Measurements from ENCODE around the gene TSKS. TPM values are rescaled to one million over a fixed set of nuclear protein-coding genes. Genes with fewer than 3 reads are reported as not detected.

The TSKS gene
- total and polyA plus RNA-seq, 7 donors = 0.36 to 1.2 (median 0.83) TPM; not detected in 4

DNA sequence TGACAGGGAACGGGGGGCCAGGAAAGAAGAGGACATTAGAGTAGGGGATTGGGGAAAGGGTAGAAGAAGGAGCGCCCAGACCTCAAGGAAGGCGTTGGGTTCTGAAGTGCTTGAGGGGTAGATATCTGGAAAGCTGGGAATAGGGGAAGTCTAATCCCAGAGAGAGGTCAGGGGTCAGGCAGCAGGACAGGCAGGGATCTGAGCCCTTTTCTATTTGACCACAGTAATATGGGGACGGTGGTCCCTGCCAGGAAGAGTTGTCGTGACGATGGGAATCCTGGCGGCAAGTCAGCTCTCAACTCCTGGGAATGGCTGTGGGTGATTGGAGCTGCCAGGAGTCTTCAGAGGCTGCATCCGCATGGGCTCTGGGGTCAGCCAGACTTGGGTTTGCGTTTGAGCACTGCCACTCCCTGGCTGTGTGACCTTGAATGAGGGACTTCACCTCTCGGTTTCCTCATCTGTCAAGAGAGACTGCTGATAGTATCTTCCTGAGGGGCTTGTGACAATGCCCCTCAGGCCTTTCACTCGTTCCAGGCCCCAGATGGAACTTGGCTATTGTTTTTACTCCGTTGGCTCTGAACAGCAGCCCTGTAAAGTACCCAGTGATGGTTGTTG is 5.0 kb upstream of the TSKS start:
- WGBS, 2 donors = 76% methylated on average over 12 of the region's 12 CpGs
- intact Hi-C loops (cut with DNase I) = loop anchor here (2.0 kb wide), 3 partner anchors 45 to 109 kb away; partner anchors contain the start of genes AKT1S1, CPT1C, FUZ and TBC1D17
- H3K36me3 ChIP-seq = no peaks in the 10 kb centered on the region

DNA sequence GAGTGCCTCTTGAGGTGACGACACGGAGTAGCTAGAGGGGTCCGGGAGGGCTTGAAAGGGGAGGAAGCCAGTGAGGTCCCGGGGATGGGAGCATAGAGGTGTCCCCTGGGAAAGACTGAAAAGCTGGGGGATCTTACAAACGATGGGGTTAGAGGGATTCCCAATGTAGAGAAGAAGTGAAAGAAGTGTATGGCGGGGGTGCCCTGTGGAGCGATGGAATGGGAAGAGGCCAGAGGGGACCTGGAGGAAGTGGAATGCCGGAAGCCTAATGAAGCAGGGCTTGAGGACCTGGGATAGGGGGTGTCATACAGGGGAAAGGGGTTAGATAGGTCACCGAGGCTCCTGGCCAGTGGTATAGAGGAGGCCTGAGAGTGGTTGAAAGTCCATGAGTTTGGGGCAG is 4.3 kb upstream of the TSKS start:
- DNase-seq = no peak
- H3K27me3 ChIP-seq = no peaks in the 10 kb centered on the region
- H3K4me1 ChIP-seq = peaks cover 0 to 36% (median 27%) of the 10 kb centered on the region in 4 donors
- peak overlapping the region; percentile 86 to 92 (median 90) for H3K27ac ChIP-seq
- TF ChIP-seq POLR2AphosphoS5 (IDR thresholded peaks at IDR 0.05) (no peak), CTCF (IDR thresholded peaks at IDR 0.05) (no peak), POLR2A (IDR thresholded peaks at IDR 0.05) (no peak), EP300 (IDR thresholded peaks at IDR 0.05) (no peak)
- 1% methylated on average over 9 of the region's 9 CpGs for WGBS, 2 donors
- no peaks in the 10 kb centered on the region for H3K36me3 ChIP-seq
- peak overlapping the region; percentile 85 to 96 (median 92) for H3K4me3 ChIP-seq
- intact Hi-C loops (cut with DNase I) = loop anchor here (2.0 kb wide), 3 partner anchors 45 to 109 kb away; partner anchors contain the start of genes AKT1S1, CPT1C, FUZ and TBC1D17
- no peaks in the 10 kb centered on the region for H3K9me3 ChIP-seq

More for the DNA sequence above, 5.0 kb upstream of the TSKS start:
- H3K27me3 ChIP-seq = no peaks in the 10 kb centered on the region
- TF ChIP-seq POLR2A (IDR thresholded peaks at IDR 0.05) = no peak
- no peak for TF ChIP-seq POLR2AphosphoS5 (IDR thresholded peaks at IDR 0.05)
- TF ChIP-seq EP300 (IDR thresholded peaks at IDR 0.05) = no peak
- no peak for TF ChIP-seq CTCF (IDR thresholded peaks at IDR 0.05)
- H3K4me3 ChIP-seq = peak overlapping the region; percentile 85 to 96 (median 92)
- peak overlapping the region in 3 of 4 donors; percentile 89 to 92 (median 91) for H3K27ac ChIP-seq
- H3K9me3 ChIP-seq = no peaks in the 10 kb centered on the region
- no peak for DNase-seq
- peaks cover 0 to 36% (median 27%) of the 10 kb centered on the region in 4 donors for H3K4me1 ChIP-seq

- Histone ChIP-seq H3K9me3 (no peaks in the 10 kb centered on the region), H3K27ac (peak within 1 kb of the TSS; percentile 91 to 96 (median 92)), H3K27me3 (no peaks in the 10 kb centered on the region), H3K4me3 (peak within 1 kb of the TSS; percentile 85 to 96 (median 92)), H3K36me3 (no peaks in the 10 kb centered on the region), H3K4me1 (peaks cover 0 to 36% (median 27%) of the 10 kb centered on the region in 4 donors)
- no peak for DNase-seq
- WGBS, 2 donors = 1% methylated on average over 38 of the region's 38 CpGs
- intact Hi-C loops (cut with DNase I) = loop anchor here (2.0 kb wide), 3 partner anchors 46 to 110 kb away; partner anchors contain the start of genes AKT1S1, CPT1C, FUZ and TBC1D17
- TF ChIP-seq POLR2AphosphoS5 (IDR thresholded peaks at IDR 0.05) (peak; percentile 70 to 91 (median 82)), EP300 (IDR thresholded peaks at IDR 0.05) (no peak), CTCF (IDR thresholded peaks at IDR 0.05) (no peak), POLR2A (IDR thresholded peaks at IDR 0.05) (peak; percentile 34 to 58)
These were observed 3.8 kb upstream of the TSKS start, which contains the start of gene AP2A1 for GRCh38 chr19:49766930-49767299. Gene AP2A1, plus strand, starts transcription at chr19:49767001. Its CDS starts 133 bp downstream, at chr19:49767134.

DNA sequence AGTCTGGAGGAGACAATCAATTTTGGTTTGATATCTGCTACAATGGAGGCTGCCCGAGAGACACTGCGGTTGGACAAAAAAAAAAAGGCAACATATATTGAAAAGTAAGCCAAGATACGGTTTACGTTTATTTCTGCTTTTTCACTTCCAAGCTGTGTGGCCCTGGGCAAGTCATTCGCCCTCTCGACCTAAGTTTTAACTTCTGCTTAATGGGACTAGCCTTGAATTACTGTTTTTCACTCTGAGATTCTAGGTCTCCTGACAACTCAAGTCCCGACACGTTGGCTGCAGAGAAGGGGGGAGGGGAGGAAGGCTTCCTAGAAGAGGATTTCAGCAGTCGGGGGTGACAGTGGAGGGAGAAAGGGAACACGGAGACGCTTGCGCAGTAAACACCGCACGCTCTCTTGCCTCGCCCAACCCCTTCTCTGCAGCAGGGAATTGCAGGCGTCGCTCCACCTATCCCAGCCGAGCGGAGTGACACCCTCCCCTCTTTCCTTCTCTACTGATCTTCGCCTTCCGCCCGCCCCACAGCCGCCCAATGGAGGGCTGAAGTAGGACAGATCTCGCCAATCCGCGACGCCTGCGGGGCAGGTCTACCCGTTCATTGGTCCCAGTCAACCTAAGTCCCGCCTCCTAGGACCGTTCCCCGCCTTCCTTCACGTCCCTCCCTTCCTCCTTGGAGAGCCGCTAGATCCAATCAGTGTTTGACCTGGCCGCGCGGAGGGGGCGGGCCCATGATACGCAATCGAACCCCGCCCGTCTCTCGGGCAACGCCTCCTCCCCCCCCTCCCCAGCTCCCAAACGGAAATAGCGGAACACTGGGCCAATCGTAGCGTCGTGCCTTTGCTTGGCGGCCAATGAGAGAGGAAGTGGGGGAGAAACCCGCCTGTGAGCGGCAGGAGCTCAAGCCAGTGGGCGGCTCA is 3.2 kb upstream of the TSKS start:
- Histone ChIP-seq H3K4me1 (peaks cover 0 to 36% (median 27%) of the 10 kb centered on the region in 4 donors), H3K4me3 (peak overlapping the region; percentile 14 to 96 (median 92)), H3K27ac (peak overlapping the region; percentile 91 to 96 (median 92)), H3K27me3 (no peaks in the 10 kb centered on the region), H3K36me3 (no peaks in the 10 kb centered on the region), H3K9me3 (no peaks in the 10 kb centered on the region)
- DNase-seq = peak; percentile 100
- no peak for TF ChIP-seq CTCF (IDR thresholded peaks at IDR 0.05)
- TF ChIP-seq EP300 (IDR thresholded peaks at IDR 0.05) = no peak
- peak; percentile 68 to 90 (median 70) for TF ChIP-seq POLR2AphosphoS5 (IDR thresholded peaks at IDR 0.05)
- TF ChIP-seq POLR2A (IDR thresholded peaks at IDR 0.05) = peak; percentile 36 to 39
- WGBS, 2 donors = 1 to 2% methylated on average over 53 of the region's 53 CpGs
- intact Hi-C loops (cut with DNase I) = loop anchor here (2.0 kb wide), 3 partner anchors 47 to 111 kb away; partner anchors contain the start of genes AKT1S1, CPT1C, FUZ and TBC1D17

Measured in sigmoid colon (tissue), 7 donors.